SU-DHL-6 (cell line): Measurements from ENCODE around the gene HS6ST1.

Experiments used
- CTCF ChIP-seq: fragments of 200-600 bp; sonication (generic); IDR thresholded peaks from one replicate; pipeline ENCODE4 v1.5.1; 2017; ENCODE audit warnings: antibody characterized with exemption, mild to moderate bottlenecking, low read length, moderate library complexity; ENCODE audit not compliant: insufficient read depth, poor library complexity, severe bottlenecking
- EZH2phosphoT487 ChIP-seq: fragments of 200-600 bp; sonication (generic), shearing (Covaris generic); conservative IDR thresholded peaks from 2 replicates; pipeline ENCODE4 v1.6.1; 2018; ENCODE audit warnings: mild to moderate bottlenecking, antibody characterized with exemption, low read length, moderate library complexity, mixed read lengths

DNA sequence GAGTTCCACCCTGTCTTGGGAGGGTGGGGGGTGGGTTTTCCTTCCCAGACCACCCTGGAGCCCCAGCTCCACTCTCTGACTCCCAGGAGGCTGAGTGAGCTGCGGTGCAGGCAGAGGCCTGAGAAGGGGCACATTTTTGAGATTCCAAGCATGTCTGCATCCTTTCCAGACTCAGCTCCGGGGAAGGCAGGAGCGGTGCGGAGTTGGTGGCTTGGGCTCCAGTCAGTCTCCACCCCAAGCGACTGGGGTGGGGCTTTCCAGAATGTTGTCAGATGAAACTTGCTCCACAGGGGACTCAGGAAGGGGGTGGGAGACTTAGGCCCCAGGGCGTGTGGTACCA, 44.2 kb upstream of the HS6ST1 start:
- TF ChIP-seq CTCF (no peak), EZH2phosphoT487 (no peak)
